Measurements from ENCODE around the gene CD4. TPM values are rescaled to one million over a fixed set of nuclear protein-coding genes. Genes with fewer than 3 reads are reported as not detected.

The CD4 gene
- total RNA-seq, 2 donors from 2014 or later, result 4.3 to 18.1 TPM

DNA sequence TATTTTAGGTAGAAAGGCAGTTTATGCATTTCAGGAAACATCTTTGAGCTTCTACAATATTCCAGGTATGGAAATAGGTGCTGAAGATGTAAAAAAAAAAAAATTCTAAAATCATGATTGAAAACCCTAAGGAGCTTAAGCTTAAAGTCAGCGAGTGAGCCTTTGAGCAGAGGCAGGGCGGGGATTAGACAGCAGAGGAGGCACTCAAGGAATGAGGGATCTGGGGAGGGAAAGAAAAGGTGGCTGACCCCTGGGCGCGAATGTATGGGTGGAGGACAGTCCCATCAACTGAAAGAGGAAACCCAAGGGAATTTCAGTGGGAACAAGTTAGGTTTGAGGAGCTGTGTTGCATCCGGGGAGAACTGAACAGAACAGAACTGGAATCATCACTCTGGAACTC is 29.6 kb upstream of the CD4 start:
- intact Hi-C loops (cut with DNase I, micrococcal nuclease), result loop anchor here in 1 of 2 donors (10.0 kb wide), 1 partner anchor 65 kb away; the partner anchor contains the start of genes GPR162 and P3H3
- DNase-seq (no peak), ATAC-seq (no peak)

DNA sequence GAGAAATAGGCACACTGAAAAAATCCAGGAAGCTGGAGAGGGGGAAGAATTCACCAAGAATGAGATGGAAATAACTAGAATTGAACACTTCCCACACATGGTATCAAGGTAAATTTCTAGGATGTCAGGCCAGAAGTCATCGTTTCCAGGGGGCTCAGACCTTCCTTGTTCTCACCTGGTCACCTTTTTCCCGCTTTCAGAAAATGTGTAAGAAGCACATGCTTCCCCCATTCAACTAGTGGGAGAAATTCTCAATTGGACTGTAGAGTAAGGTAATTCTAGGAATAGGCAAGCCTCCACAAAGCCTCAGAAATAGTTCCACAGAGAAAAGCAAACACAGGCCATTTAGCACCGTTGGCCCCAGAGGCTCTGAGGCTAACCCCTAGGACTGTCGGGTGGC is 25.9 kb upstream of the CD4 start:
- ATAC-seq (no peak), DNase-seq (no peak)
- intact Hi-C loops (cut with DNase I, micrococcal nuclease), result no loop called here

DNA sequence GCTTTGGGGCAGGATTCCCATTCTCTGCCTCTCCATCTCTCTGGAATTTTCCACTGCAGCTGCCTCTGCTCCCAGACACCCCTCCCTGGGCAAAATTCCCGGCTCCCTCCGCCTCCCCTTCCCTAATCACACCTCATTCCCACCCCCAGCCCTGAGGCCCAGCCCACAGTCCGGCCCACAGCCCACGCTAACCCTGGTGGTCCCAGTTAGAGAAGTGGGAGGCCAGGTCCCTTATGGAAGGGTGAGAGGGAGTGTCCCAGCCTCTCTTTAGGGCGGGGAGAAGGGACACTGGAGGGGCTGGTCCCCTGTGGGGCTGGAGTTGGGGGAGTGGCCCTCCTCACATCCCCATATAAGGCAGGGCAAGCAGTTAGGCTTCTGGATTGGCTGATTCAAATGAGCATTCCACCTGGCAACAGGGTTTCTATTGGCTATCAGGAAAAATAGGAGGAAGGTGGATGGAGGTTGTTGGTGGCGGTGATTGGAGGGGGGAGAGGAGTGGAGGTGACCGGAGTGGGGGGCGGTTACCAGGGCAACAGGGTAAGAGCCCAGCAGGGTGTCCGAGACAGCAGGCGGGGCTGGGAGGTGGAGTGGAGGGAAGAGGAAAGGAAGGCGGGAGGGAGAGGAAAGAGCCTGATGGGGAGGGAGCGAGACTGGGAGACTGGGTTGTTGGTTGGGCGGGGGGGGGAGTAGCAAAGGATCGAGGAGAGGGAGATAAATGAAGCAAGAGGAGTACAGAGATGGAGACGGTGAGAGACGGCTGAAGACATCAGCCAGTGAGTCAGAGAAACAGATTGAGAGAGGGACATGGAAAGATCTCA is 25.1 kb upstream of the CD4 start:
- DNase-seq (peak; percentile 80 to 97), ATAC-seq (peak; percentile 76)
- intact Hi-C loops (cut with DNase I, micrococcal nuclease), result no loop called here

DNA sequence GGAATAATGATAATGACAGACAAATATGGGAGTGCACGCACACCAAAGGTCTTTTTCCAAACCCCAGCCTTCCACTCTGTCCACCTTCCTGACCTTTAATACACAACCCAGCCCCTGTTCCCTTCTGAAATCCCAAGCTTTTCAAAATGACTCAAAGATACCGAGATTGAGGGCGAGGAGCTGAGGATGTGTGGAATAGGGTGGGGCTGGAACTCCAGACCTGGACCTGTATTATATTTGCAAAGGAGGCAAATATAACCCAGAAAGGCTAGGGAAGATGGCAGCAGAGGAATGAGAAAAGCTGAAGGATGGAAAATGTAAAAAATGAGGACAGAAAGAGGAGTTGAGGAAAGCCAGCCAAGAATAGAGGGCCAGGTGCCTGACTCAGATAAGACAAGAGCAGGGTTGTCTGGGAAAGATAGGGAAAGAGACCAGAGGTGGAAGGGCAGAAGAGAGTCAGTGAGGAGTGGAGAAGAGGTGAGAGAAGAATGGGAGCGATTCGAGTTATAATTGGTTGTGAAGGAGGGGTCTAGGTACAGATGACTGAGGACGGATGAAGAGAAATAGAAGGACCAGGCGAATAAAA is 24.2 kb upstream of the CD4 start:
- intact Hi-C loops (cut with DNase I, micrococcal nuclease), result no loop called here
- DNase-seq (no peak), ATAC-seq (no peak)

DNA sequence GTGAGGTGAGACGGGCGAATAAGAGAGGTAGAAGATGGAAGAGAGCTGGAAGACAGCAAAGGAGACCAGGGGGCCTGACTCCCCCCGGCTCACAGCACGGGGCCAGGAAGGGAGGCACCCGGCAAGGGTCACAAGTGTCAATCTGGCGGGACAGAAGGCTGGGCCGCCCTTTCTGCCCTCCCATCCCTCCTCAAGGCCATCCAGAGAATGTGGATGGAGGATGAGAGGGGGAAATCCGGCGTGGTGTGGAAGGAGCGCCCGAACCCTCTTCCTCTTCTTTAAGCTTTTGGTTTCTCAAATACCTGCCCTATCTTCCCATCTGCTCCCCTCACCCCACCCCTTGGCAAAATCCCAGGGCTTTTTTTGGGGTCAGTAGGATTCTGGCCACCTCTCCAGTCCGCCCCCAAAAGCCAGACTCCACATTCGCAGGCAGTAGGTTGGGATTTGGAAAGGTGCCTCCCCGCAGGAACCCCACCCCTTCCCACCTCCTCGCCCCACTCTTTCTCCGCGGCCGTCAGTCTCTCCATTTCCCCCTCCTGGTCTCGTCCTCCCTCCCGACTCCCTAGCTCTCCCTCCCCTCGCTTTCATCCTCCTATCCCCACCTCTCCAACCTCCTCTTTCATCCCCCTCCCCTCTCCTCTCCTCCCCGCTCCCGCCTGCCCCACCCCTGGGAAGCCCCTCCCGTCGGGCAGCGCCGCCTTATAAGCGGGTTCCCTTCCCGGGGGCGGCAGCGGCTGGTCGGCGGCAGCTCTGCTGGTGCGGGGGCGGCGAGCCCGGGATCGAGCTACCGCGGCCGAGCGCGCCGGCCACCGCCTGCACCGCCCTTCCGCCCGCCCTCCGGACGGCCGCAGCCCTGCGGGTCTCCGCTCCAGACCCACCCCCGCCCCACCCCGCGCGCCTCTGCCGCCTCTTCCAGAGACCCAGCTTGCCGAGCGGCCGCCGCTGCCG is 23.4 kb upstream of the CD4 start, which contains the start of gene PTMS:
TSS of gene PTMS (plus strand) at position 730 of the 948 bp plus-strand sequence. CDS start 343 bp downstream, outside the sequence.
- ATAC-seq, result peak; percentile 29

DNA sequence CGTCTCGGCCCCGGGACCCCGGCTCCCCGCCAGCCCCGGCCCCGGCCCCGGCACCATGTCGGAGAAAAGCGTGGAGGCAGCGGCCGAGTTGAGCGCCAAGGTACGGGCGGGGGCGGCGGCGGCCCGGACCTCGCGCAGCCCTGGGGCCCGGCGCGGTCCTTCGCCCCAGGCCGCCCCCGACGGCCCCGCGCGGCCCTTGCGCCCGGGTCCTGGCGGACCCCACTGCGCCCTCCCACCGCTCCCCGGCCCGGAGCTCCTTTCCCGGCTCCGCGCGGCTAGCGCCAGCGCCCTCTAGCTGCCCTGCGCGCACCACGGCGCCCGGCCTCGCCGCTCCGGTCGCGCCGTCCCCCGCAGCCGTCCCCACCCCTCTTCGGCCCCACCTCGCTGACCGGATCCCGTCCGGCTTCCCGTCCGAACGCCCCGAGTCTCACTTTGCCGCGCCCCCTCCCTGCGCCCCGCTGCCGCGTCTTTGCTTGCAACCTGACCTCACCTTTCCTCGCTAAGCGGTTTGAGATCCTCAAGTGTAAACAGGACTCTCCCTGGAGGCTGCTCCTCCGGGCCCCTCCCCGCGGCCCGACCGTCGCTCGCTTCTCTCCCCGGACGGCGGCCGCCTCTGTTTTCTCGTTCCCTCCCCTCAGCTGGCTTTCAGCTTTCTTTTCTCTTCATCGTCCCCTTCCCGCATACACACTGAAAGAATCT is 22.5 kb upstream of the CD4 start:
- peak; percentile 72 for ATAC-seq
- peak; percentile 76 to 86 for DNase-seq
- intact Hi-C loops (cut with DNase I, micrococcal nuclease), result no loop called here

More for the DNA sequence above, 23.4 kb upstream of the CD4 start, which contains the start of gene PTMS:
- intact Hi-C loops (cut with DNase I, micrococcal nuclease), result no loop called here
- peak; percentile 71 to 86 for DNase-seq

DNA sequence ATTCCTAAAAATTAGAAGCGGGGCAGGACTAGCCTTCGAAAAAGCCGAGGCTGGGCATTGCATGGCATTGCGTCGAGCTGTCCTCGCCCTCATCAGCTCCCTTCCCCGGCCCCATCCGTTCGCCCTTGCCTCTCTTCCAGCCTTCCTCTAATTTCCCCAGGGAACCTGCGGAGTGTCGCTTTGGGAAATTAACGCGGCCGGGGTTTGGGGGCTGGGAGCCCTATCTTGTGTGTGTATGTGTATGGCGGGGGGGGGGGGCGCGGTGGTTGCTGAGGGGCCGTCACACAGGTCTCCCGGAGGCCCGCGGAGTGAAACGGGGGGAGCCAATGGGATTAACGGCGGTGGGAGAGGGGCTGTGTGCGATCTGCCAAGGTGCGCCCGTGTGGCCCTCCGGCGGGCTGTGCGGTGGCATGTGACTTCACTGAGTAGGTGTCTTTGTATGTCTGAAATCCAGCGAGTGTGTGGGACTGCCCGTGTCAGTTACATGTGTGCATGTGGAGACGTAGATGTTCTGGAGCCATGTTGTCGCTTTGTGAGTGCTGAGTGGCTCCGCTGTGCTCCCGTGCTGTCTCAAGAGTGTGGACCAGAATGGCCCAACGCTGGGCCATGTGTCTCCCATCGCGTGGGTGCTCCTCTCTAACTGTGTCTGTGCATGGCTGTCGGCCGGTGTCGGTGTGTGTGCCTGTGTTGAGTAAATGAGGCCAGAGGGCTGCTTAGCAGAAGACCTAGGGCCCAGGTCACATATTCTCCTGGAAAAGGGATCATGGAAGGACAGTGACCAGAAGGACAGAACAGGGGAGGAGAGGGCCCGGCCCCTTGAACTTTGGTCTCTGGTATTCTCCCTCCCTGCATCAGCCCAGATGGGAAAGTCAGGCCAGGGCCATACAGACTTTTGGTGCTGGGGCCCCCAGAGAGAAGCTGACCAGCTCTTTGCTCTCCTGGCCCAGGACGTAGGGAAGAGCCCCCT is 21.7 kb upstream of the CD4 start:
- intact Hi-C loops (cut with DNase I, micrococcal nuclease), result no loop called here

DNA sequence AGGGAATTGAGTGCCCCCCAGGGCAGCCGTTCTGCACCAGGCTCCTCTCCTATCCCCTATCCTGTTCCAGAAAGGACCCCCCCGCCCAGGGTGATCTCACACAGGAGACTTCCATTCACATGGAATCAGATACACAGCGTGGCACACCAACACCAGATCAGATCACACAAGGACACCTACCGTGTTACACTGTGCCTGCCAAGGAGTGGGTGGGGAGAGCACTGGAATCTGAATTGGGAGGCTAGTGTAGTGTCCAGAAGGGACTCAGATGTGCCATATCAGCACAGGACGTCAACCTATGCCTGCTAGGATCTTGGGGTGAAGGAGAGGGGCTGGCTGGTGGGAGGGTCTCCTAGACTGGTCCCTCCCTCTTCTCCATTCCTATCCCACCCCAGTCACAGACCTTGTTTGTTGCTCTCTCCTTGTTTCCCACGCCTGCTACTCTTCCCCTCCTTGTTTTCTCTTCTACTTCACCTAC is 20.9 kb upstream of the CD4 start:
- intact Hi-C loops (cut with DNase I, micrococcal nuclease), result no loop called here
- ATAC-seq (no peak), DNase-seq (no peak)

More for the DNA sequence above, 21.7 kb upstream of the CD4 start:
- DNase-seq, result no peak
- ATAC-seq, result no peak

DNA sequence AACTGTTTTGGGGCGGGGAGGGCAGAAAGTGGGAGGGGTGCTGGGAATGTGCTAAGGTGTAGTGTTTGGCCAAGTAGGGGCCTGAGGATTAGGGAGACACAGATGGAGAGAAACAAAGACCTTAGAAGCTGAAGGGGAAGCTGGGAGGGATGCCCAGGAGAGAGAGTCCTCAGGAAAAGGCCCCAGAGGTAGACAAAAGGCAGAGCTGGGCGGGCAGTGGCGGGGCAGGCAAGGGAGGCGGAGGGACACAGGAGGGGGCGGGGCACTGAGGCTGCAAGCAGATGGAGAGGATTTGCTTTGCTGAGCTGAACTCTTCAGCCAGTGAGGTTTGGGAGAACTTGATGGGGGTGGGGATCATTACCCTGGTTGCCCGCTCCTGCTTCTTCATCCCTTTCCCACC is 20.3 kb upstream of the CD4 start:
- ATAC-seq (no peak), DNase-seq (peak; percentile 69 to 70)
- intact Hi-C loops (cut with DNase I, micrococcal nuclease), result no loop called here

DNA sequence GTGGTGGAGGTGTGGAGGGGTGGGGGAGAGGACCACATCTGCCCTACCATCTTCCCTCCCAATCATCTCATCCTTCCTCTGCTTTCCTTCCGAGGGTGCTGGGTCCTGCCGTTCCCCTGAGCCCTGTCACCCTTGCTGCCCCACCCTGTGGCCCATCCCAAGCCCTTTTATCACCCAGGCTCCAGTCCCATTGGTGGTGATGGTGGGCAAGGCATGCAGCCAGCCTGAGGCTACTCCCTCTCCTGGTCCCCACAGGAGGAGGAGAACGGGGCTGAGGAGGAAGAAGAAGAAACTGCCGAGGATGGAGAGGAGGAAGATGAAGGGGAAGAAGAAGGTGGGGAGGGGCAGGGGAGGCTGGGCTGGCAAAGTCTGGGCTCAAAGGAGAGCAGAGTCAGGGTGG is 19.7 kb upstream of the CD4 start:
- intact Hi-C loops (cut with DNase I, micrococcal nuclease), result no loop called here
- no peak for ATAC-seq
- DNase-seq, result no peak

DNA sequence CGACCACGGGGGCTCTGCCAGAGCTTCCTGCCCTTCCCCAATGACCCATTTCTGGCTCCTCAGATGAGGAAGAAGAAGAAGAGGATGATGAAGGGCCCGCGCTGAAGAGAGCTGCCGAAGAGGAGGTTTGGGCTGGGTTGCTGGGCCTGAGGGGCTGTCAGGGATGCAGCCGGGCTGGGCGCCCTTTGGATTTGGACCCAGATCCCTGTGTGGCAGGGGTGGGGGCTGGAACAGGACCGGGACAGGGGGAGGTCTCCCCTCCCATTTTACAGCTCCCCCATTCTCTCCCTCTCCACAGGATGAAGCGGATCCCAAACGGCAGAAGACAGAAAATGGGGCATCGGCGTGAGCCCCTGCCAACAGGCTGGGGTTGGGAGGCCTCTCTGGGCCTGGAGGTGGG is 19.2 kb upstream of the CD4 start:
- DNase-seq (no peak), ATAC-seq (no peak)
- intact Hi-C loops (cut with DNase I, micrococcal nuclease), result no loop called here

DNA sequence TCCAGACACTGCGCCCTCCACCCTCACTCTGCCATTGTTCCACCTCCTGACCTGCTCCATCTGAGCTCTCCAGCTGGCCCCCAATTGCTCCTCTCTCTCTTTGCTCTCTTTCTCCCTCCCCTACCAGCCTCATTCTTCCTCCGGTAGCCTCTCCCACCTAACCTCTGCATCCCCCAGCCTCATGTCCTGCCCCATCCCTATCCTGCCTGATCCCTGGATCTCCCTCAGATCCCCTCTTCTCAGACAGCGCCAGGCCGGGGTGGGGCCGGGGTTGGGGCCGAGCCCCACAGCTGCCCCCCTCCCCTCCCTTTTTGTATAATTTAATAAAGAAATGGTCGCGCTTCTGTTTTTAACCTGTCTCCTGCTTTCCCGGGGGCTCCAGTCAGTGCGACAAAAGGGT is 18.7 kb upstream of the CD4 start:
- intact Hi-C loops (cut with DNase I, micrococcal nuclease), result no loop called here
- ATAC-seq, result no peak
- no peak for DNase-seq

DNA sequence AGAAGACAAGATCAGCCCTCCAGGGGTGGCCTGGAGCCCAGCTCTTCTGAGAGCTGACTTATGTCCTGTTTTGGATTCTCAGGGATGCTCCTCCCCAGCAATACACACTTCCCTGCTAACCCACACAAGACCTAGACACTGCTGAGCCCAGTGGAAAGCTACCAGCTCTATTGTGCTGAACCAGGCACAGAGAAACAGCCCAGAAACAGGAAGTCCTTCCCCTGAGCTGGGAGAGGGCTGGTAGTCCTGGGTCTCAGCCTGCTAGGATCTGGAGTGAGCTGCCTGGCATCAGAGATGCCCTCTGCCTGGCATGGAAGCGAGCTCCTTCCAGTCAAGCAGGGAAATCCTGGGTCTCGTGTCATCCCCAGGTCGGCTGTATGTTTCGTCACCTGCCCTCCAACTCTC is 18.2 kb upstream of the CD4 start:
- intact Hi-C loops (cut with DNase I, micrococcal nuclease), result no loop called here
- ATAC-seq, result no peak
- DNase-seq, result peak in 1 of 2 donors; percentile 58

DNA sequence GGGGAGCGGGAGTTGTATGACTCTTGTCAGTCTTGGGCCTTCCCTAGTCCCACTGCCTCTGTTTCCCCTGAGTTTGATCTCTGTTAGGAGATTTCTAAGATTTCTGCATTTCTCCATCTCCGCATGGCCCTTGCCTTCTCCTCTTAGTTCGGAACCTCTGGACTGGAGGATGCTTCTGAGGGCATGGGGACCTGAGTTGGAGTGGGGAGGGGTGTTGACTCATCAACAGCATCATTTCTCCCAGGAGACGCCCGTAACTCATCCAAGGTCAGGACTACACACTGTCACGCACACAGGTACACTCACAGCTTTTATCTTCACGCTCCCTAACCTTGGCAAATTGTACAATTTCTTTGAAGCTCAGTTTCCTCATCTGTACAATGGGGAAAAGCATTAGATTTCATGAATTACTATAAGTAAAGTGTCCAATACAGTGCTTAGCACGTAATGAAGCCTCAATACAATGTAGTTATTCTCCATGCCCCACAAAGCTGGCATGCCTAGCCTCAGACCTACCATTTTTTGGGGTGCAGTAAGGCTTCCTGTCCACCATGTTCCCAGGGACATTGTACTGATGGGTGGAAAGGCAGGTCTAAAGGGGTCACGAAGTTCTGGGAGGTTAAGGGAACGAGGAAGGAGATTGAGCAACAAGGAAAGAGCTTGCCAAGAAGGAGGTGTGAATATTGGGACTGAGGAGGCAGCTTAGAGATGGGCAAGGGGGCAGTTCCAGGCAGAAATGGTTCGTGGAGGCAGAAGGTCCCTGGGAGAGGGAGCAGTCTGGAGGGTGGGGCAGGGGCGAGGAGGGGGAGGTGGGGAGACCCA is 17.6 kb upstream of the CD4 start:
- no peak for ATAC-seq
- no peak for DNase-seq
- intact Hi-C loops (cut with DNase I, micrococcal nuclease), result no loop called here

DNA sequence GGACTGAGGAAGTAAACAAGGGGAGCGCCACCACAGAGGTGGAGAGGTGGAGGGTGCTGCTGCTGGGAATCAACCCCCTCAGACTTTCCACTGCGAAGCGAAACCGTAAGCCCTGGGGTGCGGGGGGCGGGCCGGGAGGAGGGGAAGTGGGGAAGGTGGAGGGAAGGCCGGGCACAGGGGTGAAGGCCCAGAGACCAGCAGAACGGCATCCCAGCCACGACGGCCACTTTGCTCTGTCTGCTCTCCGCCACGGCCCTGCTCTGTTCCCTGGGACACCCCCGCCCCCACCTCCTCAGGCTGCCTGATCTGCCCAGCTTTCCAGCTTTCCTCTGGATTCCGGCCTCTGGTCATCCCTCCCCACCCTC is 17.0 kb upstream of the CD4 start, which contains the start of gene LAG3:
TSS of gene LAG3 (plus strand) at position 190 of the 365 bp plus-strand sequence. CDS start 333 bp downstream, outside the sequence.
- ATAC-seq (no peak), DNase-seq (no peak)
- intact Hi-C loops (cut with DNase I, micrococcal nuclease), result no loop called here

DNA sequence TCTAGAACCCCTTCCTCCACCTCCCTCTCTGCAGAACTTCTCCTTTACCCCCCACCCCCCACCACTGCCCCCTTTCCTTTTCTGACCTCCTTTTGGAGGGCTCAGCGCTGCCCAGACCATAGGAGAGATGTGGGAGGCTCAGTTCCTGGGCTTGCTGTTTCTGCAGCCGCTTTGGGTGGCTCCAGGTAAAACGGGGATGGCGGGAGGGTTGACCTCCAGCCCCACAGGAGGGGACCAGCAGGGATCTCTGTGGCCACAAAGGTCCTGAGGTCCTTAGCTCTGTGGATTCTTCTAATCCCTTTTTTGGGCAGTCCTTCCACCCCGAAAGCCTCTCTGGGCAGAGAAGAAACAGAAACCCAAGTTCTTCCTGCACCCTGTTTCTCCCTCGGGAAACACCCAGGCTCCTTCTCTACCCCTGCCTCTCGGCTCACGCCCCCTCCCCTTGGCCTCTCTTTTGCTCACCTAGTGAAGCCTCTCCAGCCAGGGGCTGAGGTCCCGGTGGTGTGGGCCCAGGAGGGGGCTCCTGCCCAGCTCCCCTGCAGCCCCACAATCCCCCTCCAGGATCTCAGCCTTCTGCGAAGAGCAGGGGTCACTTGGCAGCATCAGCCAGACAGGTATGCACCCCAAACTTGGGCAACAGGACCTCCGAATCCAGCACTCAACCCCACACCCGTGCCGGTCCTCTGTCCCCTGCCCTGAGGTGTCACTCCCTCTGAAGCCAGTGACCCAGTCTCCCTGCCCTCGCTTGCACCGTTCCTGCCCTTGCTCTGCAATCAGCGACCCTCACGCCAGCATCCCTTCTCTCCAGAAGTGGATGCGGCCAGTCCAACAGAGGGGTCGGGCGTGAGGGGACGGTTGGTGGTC is 16.4 kb upstream of the CD4 start:
- ATAC-seq (no peak), DNase-seq (no peak)
- intact Hi-C loops (cut with DNase I, micrococcal nuclease), result no loop called here
